K562 (cell line): ENCODE measurements around the gene FIGLA. TPM values are rescaled to one million over a fixed set of nuclear protein-coding genes. Genes with fewer than 3 reads are reported as not detected.

Experiments used
- ATAC-seq: fragments of 200-7000 bp; cut with Tn5 transposase; 3 replicates; pipeline ENCODE4 v1.9.1; 2020; ENCODE audit warnings: moderate library complexity
- BruUV-seq: library from RNA; stranded (reverse); fragments of 400-500 nt; replicated peaks from 2 replicates; lab custom pipeline; 2021; lab: Mats Ljungman, UMichigan
- CTCF ChIA-PET: fragments of 300-600 bp; formaldehyde crosslinking; extraction: SDS; loops from one replicate; lab custom pipeline; 2021; ENCODE audit warnings: low intra/inter-chr PET ratio; lab: Yijun Ruan, JAX
- POLR2A ChIA-PET: fragments of 300-600, 350-650 bp; sonication (Branson Sonifier 250); formaldehyde crosslinking; extraction: SDS; loops from one replicate; lab custom pipeline; 2021; ENCODE audit warnings: antibody characterized with exemption, inconsistent platforms; lab: Yijun Ruan, JAX
- DNase-seq, 4 experiments: peaks; one replicate each; pipeline versions ENCODE4 v3.0.0 to v3.0.0-alpha.2; 2011 to 2018; ENCODE audit warnings: low spot score in 3 of 4, mixed read lengths in 3 of 4; ENCODE audit errors: extremely low read depth in 1 of 4
- FAIRE-seq: peaks from 2 replicates; lab custom pipeline; 2011; peaks lifted over from hg19 to GRCh38; lab: Jason Lieb, UNC
- H2AFZ ChIP-seq: 2 replicates; pipeline ENCODE4 v1.6.0; 2011; ENCODE audit warnings: low read depth, low read length, control low read depth, inconsistent platforms
- H3K27ac ChIP-seq: fragments of 200-600 bp; 3 replicates; pipeline ENCODE4 v1.8.0; 2011; ENCODE audit warnings: low read depth, mild to moderate bottlenecking, control low read depth, inconsistent platforms, low read length, moderate library complexity, mixed read lengths; ENCODE audit errors: extremely low read depth
- H3K27me3 ChIP-seq, 2 experiments: fragments of 300-600 bp in 1 of 2; 2 replicates in 1 of 2; 3 replicates in 1 of 2; pipeline versions ENCODE4 v1.6.0 to v1.8.0; 2011; ENCODE audit warnings: inconsistent platforms in 2 of 2, low read length in 2 of 2, mild to moderate bottlenecking in 1 of 2, mixed read lengths in 1 of 2, moderate library complexity in 1 of 2; ENCODE audit not compliant: control insufficient read depth in 2 of 2, insufficient read depth in 2 of 2
- H3K36me3 ChIP-seq: fragments of 300-600 bp; 3 replicates; pipeline ENCODE4 v1.8.0; 2011; ENCODE audit warnings: mild to moderate bottlenecking, low read length, inconsistent platforms; ENCODE audit not compliant: control insufficient read depth, insufficient read depth
- H3K4me1 ChIP-seq, 2 experiments: fragments of 200-600 bp in 1 of 2; replicated peaks in 1 of 2; 2 replicates in 1 of 2; 3 replicates in 1 of 2; pipeline versions ENCODE4 v1.5.1 to v1.8.0; 2011; ENCODE audit warnings: inconsistent platforms in 2 of 2, low read length in 2 of 2, mild to moderate bottlenecking in 1 of 2, mixed read lengths in 1 of 2, moderate library complexity in 1 of 2; ENCODE audit not compliant: control insufficient read depth in 2 of 2, insufficient read depth in 2 of 2
- H3K4me2 ChIP-seq: 2 replicates; pipeline ENCODE4 v1.6.1; 2011; ENCODE audit warnings: low read length, control low read depth, inconsistent platforms, mixed read lengths; ENCODE audit not compliant: insufficient read depth
- H3K4me3 ChIP-seq: fragments of 200-600 bp; sonication (generic), shearing (Covaris generic); 2 replicates; pipeline ENCODE4 v1.5.1; 2016; ENCODE audit warnings: control low read depth, inconsistent platforms
- H3K79me2 ChIP-seq: fragments of 200-600 bp; 3 replicates; pipeline ENCODE4 v1.8.0; 2011; ENCODE audit warnings: low read length, inconsistent platforms; ENCODE audit not compliant: control insufficient read depth, insufficient read depth
- H3K9ac ChIP-seq, 2 experiments: 2 replicates each; pipeline versions ENCODE4 v1.6.0 to v1.6.1; 2011; ENCODE audit warnings: low read depth in 2 of 2, low read length in 2 of 2, control low read depth in 1 of 2, inconsistent platforms in 1 of 2, mild to moderate bottlenecking in 1 of 2, mixed read lengths in 1 of 2; ENCODE audit not compliant: insufficient read depth in 1 of 2
- H3K9me1 ChIP-seq: one replicate; pipeline ENCODE4 v1.6.0; 2011; ENCODE audit warnings: inconsistent platforms, mild to moderate bottlenecking, low read length, moderate library complexity; ENCODE audit not compliant: control insufficient read depth, insufficient read depth
- H3K9me3 ChIP-seq: replicated peaks from 2 replicates; pipeline ENCODE4 v1.5.1; 2011; ENCODE audit warnings: low read depth, low read length, inconsistent platforms; ENCODE audit not compliant: control insufficient read depth, insufficient read depth
- H4K20me1 ChIP-seq: replicated peaks from 2 replicates; pipeline ENCODE4 v1.6.1; 2011; ENCODE audit warnings: low read length, inconsistent platforms, mixed read lengths; ENCODE audit not compliant: control insufficient read depth, insufficient read depth
- NRF1 ChIP-seq, 2 experiments: fragments of 450-650 bp; IDR thresholded peaks in 1 of 2; conservative IDR thresholded peaks in 1 of 2; 2 replicates each; pipeline ENCODE4 v1.6.1; 2014; ENCODE audit warnings: mild to moderate bottlenecking in 2 of 2
- SMARCC2 ChIP-seq: fragments of 450-650 bp; IDR thresholded peaks from 2 replicates; pipeline ENCODE4 v1.6.1; 2017; ENCODE audit warnings: antibody characterized with exemption, moderate library complexity, mild to moderate bottlenecking, low read depth
- SNAPC5 ChIP-seq: fragments of 250-450 bp; sonication (Bioruptor Pico); IDR thresholded peaks from 2 replicates; pipeline ENCODE4 v1.8.0; 2021; ENCODE audit warnings: moderate library complexity, mild to moderate bottlenecking, inconsistent platforms
- SPI1 ChIP-seq: IDR thresholded peaks from 2 replicates; pipeline ENCODE4 v1.6.1; 2011; ENCODE audit warnings: low read depth, low read length, control low read depth, borderline replicate concordance
- WGBS: fragments of 100-300 bp; shearing (Covaris generic); methylation state at CpG from one replicate; pipeline ENCODE4 v1.1.6; 2016; ENCODE audit warnings: low coverage, mixed read lengths; ENCODE audit not compliant: insufficient coverage; ENCODE audit errors: missing lambda C conversion rate; 5-methylcytosine and 5-hydroxymethylcytosine counted together
- in situ Hi-C: fragments of 300-500 bp; cut with MboI; formaldehyde crosslinking; loops from 4 replicates; pipeline ENCODE4 v1.15.0; 2018; ENCODE audit warnings: inconsistent platforms, mixed read lengths
- intact Hi-C: fragments of 100-400 bp; cut with micrococcal nuclease; formaldehyde crosslinking; loops from 2 replicates; pipeline ENCODE4 v1.14.2; 2022
- polyA plus RNA-seq, 8 experiments: library from polyadenylated mRNA; depleted of rRNA in 4 of 8; stranded (reverse) in 5 of 8; unstranded in 3 of 8; fragments of >200 nt; fragmentation: Nextera tagmentation in 2 of 8; fragmentation: Illumina TruSeq in 1 of 8; extraction: Ambion mirVana in 2 of 8; extraction: Trizol in 1 of 8; gene quantifications; 2 replicates each; pipeline versions ENCODE4 v1.2.1 to v1.2.3, GENCODE V29; 2011 to 2014; ENCODE audit warnings: inconsistent platforms in 1 of 8, missing spikeins in 1 of 8
- total RNA-seq, 7 experiments: library from RNA; depleted of rRNA in 6 of 7; stranded (reverse); fragments of >200 nt in 6 of 7; fragmentation: Illumina TruSeq in 2 of 7; extraction: Trizol in 2 of 7; gene quantifications; 2 replicates each; pipeline versions ENCODE4 v1.2.1 to v1.2.3, GENCODE V29; 2011 to 2021; ENCODE audit warnings: low replicate concordance in 1 of 7
- TF ChIP-seq, protein P1 (sequence below): fragments of 250-450 bp; sonication (Bioruptor Pico); IDR thresholded peaks from 2 replicates; pipeline ENCODE4 v1.5.1; 2021; ENCODE audit warnings: mild to moderate bottlenecking

FIGLA gene
- total and polyA plus RNA-seq, 9 of the 15 experiments (the other 6 are each of a cell fraction or from before 2014, with no cell fraction given): not detected

DNA sequence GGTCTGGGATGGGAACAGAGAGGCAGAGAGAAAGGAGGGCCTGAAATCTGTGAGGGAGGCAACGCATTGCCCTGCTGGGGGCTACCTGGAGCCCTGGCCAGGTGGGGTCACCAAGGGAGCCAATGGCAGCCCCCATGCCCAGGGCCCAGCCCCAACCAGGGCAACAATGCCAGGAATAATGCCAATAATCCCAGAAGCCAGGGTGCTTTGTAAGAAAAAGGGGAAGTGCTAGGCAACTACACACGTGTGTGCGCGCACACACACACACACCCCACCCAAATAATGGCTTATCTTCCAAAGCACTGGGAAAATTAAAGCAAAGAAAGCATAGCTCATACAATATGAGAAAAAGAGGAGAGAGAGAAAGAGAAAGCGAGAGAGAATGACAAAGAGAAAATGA lies 36.9 kb upstream of the FIGLA start:
- no peak for DNase-seq
- H3K27ac ChIP-seq: no peak overlapping the region
- intact Hi-C loops: no loop called here
- H3K9ac ChIP-seq: no peak overlapping the region
- in situ Hi-C loops: no loop called here
- no peak overlapping the region for H3K4me3 ChIP-seq
- BruUV-seq: no TSS peak
- POLR2A ChIA-PET: no interaction called here
- H3K27me3 ChIP-seq: peaks cover 21 to 48% of the 10 kb centered on the region in 2 experiments
- 0% methylated on average over 4 of the region's 5 CpGs for WGBS
- no peaks in the 10 kb centered on the region for H3K9me1 ChIP-seq
- H3K9me3 ChIP-seq: no peaks in the 10 kb centered on the region
- FAIRE-seq: no peak
- no peak overlapping the region for H3K4me2 ChIP-seq
- no peak for ATAC-seq
- TF ChIP-seq SMARCC2 (no peak), SPI1 (peak; percentile 96), SNAPC5 (CRISPR knock-in tag) (no peak), NRF1 (conservative IDR thresholded peaks at IDR 0.05 in 1 of 2, IDR thresholded peaks at IDR 0.05 in 1 of 2) (peak; percentile 41 to 53; a peak in 3 of 4 replicates)
- TF ChIP-seq, protein P1, sequence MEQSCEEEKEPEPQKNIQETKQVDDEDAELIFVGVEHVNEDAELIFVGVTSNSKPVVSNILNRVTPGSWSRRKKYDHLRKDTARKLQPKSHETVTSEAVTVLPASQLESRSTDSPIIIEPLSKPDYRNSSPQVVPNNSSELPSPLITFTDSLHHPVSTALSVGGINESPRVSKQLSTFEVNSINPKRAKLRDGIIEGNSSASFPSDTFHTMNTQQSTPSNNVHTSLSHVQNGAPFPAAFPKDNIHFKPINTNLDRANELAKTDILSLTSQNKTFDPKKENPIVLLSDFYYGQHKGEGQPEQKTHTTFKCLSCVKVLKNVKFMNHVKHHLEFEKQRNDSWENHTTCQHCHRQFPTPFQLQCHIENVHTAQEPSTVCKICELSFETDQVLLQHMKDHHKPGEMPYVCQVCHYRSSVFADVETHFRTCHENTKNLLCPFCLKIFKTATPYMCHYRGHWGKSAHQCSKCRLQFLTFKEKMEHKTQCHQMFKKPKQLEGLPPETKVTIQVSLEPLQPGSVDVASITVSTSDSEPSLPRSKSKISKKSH (CRISPR knock-in tag): no peak
- H2AFZ ChIP-seq: no peak overlapping the region
- no peaks in the 10 kb centered on the region; a peak in 1 of 5 replicates for H3K4me1 ChIP-seq
- H4K20me1 ChIP-seq: no peaks in the 10 kb centered on the region
- H3K36me3 ChIP-seq: no peaks in the 10 kb centered on the region
- CTCF ChIA-PET: interaction anchor here (0.6 kb wide), 1 partner anchor 353 kb away, joined by 3 read pairs; no protein-coding TSS in a partner anchor
- no peaks in the 10 kb centered on the region for H3K79me2 ChIP-seq
